ENCODE results near the gene SLC8A3. TPM values are rescaled to one million over a fixed set of nuclear protein-coding genes. Genes with fewer than 3 reads are reported as not detected.

The SLC8A3 gene
- polyA plus RNA-seq, 3 donors, result 0.01 TPM; not detected in 2

DNA sequence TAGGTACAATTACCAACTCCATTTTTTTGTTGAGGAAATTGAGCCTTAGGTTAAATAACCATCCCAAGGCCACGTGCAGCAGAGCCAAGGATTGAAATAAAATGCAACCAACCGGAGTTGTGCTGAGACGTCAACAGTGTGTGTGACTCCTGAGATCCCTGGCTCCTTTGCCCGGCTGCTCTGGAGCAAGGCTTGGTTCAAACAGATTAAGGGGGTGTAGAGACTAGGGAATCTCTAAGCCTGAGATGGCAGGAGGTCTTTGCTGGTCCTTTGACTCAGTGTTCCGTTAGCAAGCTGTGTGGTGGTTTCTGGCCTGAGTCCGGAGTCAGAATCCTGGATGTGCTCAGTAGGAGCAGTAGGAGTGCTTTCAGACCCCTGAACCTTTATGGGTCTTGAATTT, 1.4 kb upstream of the SLC8A3 start:
- peaks cover 2 to 12% of the 10 kb centered on the region in 2 donors for H3K9me3 ChIP-seq (replicated peaks in 1 of 2; ENCODE audit: control insufficient read depth in 1 of 2, insufficient read depth in 1 of 2, low read length in 2 of 2)
- H3K4me1 ChIP-seq (ENCODE audit: control insufficient read depth in 1 of 2, insufficient read depth in 2 of 2, low read length in 2 of 2), result peaks cover 18 to 27% of the 10 kb centered on the region in 2 donors
- H3K4me3 ChIP-seq (replicated peaks in 1 of 3; ENCODE audit: low read depth in 2 of 3, low read length in 3 of 3), result no peak overlapping the region
- no peak overlapping the region for H3K27ac ChIP-seq (ENCODE audit: low read depth in 1 of 2, low read length in 2 of 2)
- TF ChIP-seq, protein P1, sequence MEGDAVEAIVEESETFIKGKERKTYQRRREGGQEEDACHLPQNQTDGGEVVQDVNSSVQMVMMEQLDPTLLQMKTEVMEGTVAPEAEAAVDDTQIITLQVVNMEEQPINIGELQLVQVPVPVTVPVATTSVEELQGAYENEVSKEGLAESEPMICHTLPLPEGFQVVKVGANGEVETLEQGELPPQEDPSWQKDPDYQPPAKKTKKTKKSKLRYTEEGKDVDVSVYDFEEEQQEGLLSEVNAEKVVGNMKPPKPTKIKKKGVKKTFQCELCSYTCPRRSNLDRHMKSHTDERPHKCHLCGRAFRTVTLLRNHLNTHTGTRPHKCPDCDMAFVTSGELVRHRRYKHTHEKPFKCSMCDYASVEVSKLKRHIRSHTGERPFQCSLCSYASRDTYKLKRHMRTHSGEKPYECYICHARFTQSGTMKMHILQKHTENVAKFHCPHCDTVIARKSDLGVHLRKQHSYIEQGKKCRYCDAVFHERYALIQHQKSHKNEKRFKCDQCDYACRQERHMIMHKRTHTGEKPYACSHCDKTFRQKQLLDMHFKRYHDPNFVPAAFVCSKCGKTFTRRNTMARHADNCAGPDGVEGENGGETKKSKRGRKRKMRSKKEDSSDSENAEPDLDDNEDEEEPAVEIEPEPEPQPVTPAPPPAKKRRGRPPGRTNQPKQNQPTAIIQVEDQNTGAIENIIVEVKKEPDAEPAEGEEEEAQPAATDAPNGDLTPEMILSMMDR (IDR thresholded peaks at IDR 0.05), result no peak
- H4K20me1 ChIP-seq (ENCODE audit: insufficient read depth, low read length), result no peaks in the 10 kb centered on the region
- no peak overlapping the region for H3K4me2 ChIP-seq (replicated peaks; ENCODE audit: extremely low read depth, low read length, poor library complexity, severe bottlenecking)
- Mint-ChIP-seq H3K9me3 (peaks cover 0 to 23% (median 12%) of the 10 kb centered on the region in 7 donors), H3K4me3 (peak overlapping the region in 1 of 2 donors; percentile 39), H3K36me3 (peaks cover 0 to 7% of the 10 kb centered on the region in 2 donors), H3K27me3 (ENCODE audit: low read depth in 3 of 3) (peaks cover 48 to 74% (median 55%) of the 10 kb centered on the region in 3 donors), H3K4me1 (peaks cover 23% of the 10 kb centered on the region), H3K27ac (no peak overlapping the region)
- intact Hi-C loops (cut with micrococcal nuclease), result no loop called here
- H3K27me3 ChIP-seq (ENCODE audit: control insufficient read depth in 2 of 2, insufficient read depth in 2 of 2, low read length in 2 of 2), result peaks cover 41 to 60% of the 10 kb centered on the region in 2 donors
- no peak overlapping the region for H3K9ac ChIP-seq (ENCODE audit: insufficient read depth, low read length, poor library complexity, severe bottlenecking)
- no peaks in the 10 kb centered on the region for H3K36me3 ChIP-seq (replicated peaks in 1 of 2; ENCODE audit: control insufficient read depth in 1 of 2, insufficient read depth in 2 of 2, low read length in 2 of 2)
- WGBS (ENCODE audit: insufficient coverage), result 77% methylated on average over 6 of the region's 6 CpGs
- no peak overlapping the region for H2AFZ ChIP-seq (ENCODE audit: insufficient read depth, low read depth, low read length, poor library complexity, severe bottlenecking)
- no peaks in the 10 kb centered on the region for H3K79me2 ChIP-seq (ENCODE audit: insufficient read depth, low read length)
- DNase-seq, result no peak

DNA sequence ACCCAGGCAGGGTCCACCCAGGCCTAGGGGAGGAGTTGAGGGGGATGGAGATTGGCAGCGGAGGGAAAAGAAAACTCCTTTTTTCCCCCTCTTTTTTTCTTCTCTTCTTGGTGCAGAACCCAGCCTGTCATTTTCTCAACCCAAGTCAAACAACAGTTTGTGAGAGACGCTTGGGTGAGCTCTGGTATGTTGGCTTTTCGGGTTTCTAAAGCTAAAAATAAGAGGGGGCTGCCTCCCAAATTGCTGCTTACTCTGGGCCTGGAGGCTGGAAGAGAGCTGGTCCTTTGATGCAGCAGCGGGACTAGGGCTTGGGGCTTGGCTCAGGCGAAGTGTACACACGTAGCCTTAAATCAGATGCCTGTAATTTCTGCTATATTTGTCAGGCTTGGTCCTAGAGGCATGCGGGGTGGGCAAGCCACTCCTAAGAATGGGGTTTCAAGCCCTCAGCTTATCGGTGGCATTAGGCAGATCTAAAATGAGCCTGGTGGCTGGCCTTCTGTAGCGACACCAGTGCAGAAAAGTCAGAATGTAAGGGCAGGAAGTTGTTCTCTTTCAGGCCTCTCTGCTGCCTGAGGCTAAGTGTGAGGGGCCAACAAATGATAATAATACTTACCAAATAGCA, 816 bp upstream of the SLC8A3 start:
- H3K4me1 Mint-ChIP-seq, result peaks cover 23% of the 10 kb centered on the region
- H3K36me3 Mint-ChIP-seq, result peaks cover 0 to 7% of the 10 kb centered on the region in 2 donors
- Histone ChIP-seq H3K4me1 (ENCODE audit: control insufficient read depth in 1 of 2, insufficient read depth in 2 of 2, low read length in 2 of 2) (peaks cover 18 to 27% of the 10 kb centered on the region in 2 donors), H3K79me2 (ENCODE audit: insufficient read depth, low read length) (no peaks in the 10 kb centered on the region), H3K27ac (ENCODE audit: low read depth in 1 of 2, low read length in 2 of 2) (no peak overlapping the region), H2AFZ (ENCODE audit: insufficient read depth, low read depth, low read length, poor library complexity, severe bottlenecking) (no peak overlapping the region), H3K27me3 (ENCODE audit: control insufficient read depth in 2 of 2, insufficient read depth in 2 of 2, low read length in 2 of 2) (peaks cover 41 to 60% of the 10 kb centered on the region in 2 donors), H4K20me1 (ENCODE audit: insufficient read depth, low read length) (no peaks in the 10 kb centered on the region), H3K36me3 (replicated peaks in 1 of 2; ENCODE audit: control insufficient read depth in 1 of 2, insufficient read depth in 2 of 2, low read length in 2 of 2) (no peaks in the 10 kb centered on the region), H3K9me3 (replicated peaks in 1 of 2; ENCODE audit: control insufficient read depth in 1 of 2, insufficient read depth in 1 of 2, low read length in 2 of 2) (peaks cover 2 to 12% of the 10 kb centered on the region in 2 donors), H3K4me3 (replicated peaks in 1 of 3; ENCODE audit: low read depth in 2 of 3, low read length in 3 of 3) (peak overlapping the region in 1 of 3 experiments; percentile 72), H3K9ac (ENCODE audit: insufficient read depth, low read length, poor library complexity, severe bottlenecking) (no peak overlapping the region), H3K4me2 (replicated peaks; ENCODE audit: extremely low read depth, low read length, poor library complexity, severe bottlenecking) (peak overlapping the region; percentile 82)
- intact Hi-C loops (cut with micrococcal nuclease), result no loop called here
- 14% methylated on average over 7 of the region's 9 CpGs for WGBS (ENCODE audit: insufficient coverage)
- peaks cover 50 to 78% (median 55%) of the 10 kb centered on the region in 3 donors for H3K27me3 Mint-ChIP-seq (ENCODE audit: low read depth in 3 of 3)
- H3K27ac Mint-ChIP-seq, result no peak overlapping the region
- peak overlapping the region in 1 of 2 donors; percentile 89 for H3K4me3 Mint-ChIP-seq
- DNase-seq, result no peak
- TF ChIP-seq, protein P1 (IDR thresholded peaks at IDR 0.05), result no peak
- peaks cover 0 to 23% (median 10%) of the 10 kb centered on the region in 7 donors for H3K9me3 Mint-ChIP-seq

Measured in CD14-positive monocyte (primary cell).